D341Med (cell line): ENCODE measurements around the gene SLC25A53.
"Not testable (repeated sequence)": the region's sequence is repeated elsewhere in the genome, so short reads cannot be mapped to it uniquely, and the experiment has no call there.

ENCODE experiments used
- DNase-seq: peaks from one replicate; pipeline ENCODE4 v3.0.0; 2012; ENCODE audit warnings: low spot score

The SLC25A53 gene

GRCh38 chrX:104130808-104131207 lies 26.0 kb downstream of the SLC25A53 start:
- no peak for DNase-seq

GRCh38 chrX:104126856-104127255 lies 30.0 kb downstream of the SLC25A53 start:
- no peak for DNase-seq

GRCh38 chrX:104122829-104123228 lies 34.0 kb downstream of the SLC25A53 start:
- no peak for DNase-seq

- DNase-seq: no peak
These were observed 38.0 kb downstream of the SLC25A53 start for GRCh38 chrX:104118765-104119164.

GRCh38 chrX:104117759-104118158 lies 39.0 kb downstream of the SLC25A53 start:
- no peak for DNase-seq

- peak; percentile 64 for DNase-seq
These were observed 43.4 kb downstream of the SLC25A53 start for GRCh38 chrX:104113222-104113965.

- peak; percentile 78 for DNase-seq
These were observed 44.4 kb downstream of the SLC25A53 start, which contains the start of gene ZCCHC18 for GRCh38 chrX:104112326-104112951. ZCCHC18 (plus strand) TSS chrX:104112523; CDS start chrX:104114112, 1,589 bp downstream.

- DNase-seq: not testable (repeated sequence)
These were observed 46.1 kb downstream of the SLC25A53 start for GRCh38 chrX:104110491-104111240.

GRCh38 chrX:104108955-104109354 lies 47.9 kb downstream of the SLC25A53 start:
- no peak for DNase-seq

GRCh38 chrX:104105330-104106262 lies 51.2 kb downstream of the SLC25A53 start:
- DNase-seq: no peak

- no peak for DNase-seq
These were observed 52.1 kb downstream of the SLC25A53 start for GRCh38 chrX:104104676-104105075.

- DNase-seq: no peak
These were observed 57.9 kb downstream of the SLC25A53 start for GRCh38 chrX:104098919-104099318.

GRCh38 chrX:104098151-104098808 lies 58.5 kb downstream of the SLC25A53 start:
- peak; percentile 33 for DNase-seq

GRCh38 chrX:104085919-104086318 lies 70.9 kb downstream of the SLC25A53 start:
- DNase-seq: no peak

GRCh38 chrX:104085477-104085876 lies 71.3 kb downstream of the SLC25A53 start:
- DNase-seq: no peak

GRCh38 chrX:104084534-104085277 lies 72.1 kb downstream of the SLC25A53 start:
- DNase-seq: no peak

- DNase-seq: no peak
These were observed 72.7 kb downstream of the SLC25A53 start for GRCh38 chrX:104084063-104084462.

GRCh38 chrX:104077854-104078253 lies 79.0 kb downstream of the SLC25A53 start:
- not testable (repeated sequence) for DNase-seq

GRCh38 chrX:104075778-104076445 lies 80.9 kb downstream of the SLC25A53 start, which contains the start of gene TMSB15C:
TMSB15C (minus strand) TSS chrX:104076236.
- not testable (repeated sequence) for DNase-seq

GRCh38 chrX:104062636-104063035 lies 94.2 kb downstream of the SLC25A53 start:
- not testable (repeated sequence) for DNase-seq
